HG03060 (cell line): Measurements from ENCODE around the gene FNDC5.

Experiments
- ATAC-seq: cut with Tn5 transposase; IDR thresholded peaks from one replicate; pipeline ENCODE4 v1.9.1; 2021; ENCODE audit warnings: low read depth, moderate number of reproducible peaks; ENCODE audit not compliant: unreplicated experiment

The FNDC5 gene

DNA sequence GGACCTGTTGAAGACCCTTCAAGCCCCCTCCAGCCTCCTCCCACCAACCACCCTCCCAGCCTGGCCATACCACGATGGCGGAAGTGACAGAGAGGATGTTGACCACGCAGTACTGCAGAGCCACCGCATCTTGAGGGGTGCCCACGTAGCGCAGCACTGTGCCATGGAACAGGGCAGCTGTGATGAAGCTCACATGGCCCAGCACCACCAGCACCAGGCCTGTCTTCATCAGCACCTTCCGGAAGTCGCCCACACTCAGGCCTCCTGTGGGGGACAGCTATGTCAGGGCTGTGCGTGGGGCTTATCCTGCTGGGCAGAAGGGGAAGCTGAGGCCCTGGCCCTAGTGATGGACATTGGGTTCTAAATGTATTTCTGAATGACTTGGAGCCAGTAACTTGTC is 27.3 kb upstream of the FNDC5 start:
- no peak for ATAC-seq

DNA sequence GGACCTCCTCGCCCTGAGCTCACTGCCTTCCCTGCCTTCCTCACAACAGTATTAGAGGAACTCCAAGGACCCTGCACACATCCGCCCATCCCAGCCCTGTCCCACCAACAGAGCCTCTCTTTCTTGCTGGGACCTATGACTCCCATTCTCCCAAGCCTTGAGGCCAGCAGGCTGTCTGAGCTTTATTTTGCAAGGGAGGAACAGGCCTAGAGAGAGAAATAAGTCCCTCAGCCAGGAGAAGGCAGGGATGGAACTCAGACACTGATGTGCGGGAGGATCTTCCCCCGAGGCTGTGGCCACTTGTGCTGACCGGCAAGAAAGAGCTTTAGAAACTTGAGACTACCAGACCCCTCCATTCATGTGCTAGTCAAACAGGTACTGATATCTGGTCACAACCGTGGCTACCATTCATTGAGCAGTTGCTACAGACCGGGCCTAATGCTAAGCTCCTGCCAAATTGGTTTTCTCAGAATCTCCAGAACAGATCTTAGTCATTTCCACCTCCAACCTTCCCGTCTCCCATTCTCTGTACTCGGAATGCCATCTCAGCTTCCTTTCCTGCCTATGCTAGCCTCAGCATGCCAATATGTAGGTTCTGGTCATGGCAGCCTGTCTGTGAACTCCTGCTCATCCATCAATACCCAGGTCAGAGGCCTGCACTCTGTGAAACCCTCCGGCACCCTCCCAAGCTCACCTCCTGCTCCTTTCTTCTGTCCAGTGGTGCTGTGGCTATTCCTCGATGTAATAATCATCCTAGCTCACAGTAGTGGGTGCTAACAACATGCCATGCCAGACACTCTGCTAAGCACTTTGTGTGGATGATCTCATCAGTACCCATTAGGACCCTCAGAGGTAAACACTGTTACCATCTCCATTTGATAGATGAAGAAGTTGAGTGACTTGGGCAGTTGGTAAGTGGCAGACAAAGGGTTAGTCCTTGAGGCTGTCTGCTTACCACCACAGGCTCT is 26.7 kb upstream of the FNDC5 start:
- no peak for ATAC-seq

GRCh38 chr1:32896451-32896850 is 25.7 kb upstream of the FNDC5 start:
- ATAC-seq: no peak

DNA sequence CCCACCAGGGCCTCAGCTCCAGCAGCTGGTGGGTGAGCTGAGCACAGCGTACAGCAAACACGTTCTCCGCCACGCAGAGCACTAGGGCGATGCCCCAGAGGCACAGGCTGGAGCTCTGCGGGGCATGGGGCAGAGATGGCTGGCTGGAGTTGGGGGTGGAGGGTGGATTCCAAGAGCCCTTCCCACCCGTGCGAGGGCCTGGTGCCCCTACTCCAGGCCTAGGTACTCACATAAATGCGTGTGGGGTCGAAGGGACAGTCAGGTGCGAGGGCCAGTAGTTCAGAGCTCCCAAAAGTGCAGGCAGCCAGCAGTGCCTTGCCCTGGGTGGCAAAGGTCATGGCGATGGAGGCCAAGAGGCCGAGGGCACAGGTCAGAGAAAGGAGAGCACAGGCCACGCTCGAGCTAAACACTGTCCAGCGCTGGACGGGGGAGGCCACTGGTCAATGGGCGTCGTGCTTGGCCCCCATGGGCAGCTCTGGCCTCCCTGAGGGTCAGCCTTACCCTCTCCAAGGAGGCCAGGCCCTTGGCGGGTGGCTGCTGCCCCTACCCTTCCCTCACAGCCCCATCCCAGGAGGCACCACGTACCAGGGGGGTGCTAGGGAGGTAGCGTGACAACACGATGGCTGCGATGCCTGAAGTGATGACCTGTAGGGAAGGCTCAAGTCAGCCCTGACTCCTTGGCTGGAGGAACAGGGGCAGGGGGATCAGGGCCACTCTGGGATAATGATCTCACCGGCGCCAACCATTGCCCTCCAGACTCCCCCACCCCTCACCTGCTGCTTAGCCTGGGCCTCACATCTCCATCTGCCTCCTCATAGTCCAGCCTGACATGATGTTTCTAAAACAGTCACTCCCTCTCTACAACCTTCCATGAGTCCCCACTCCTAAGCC is 24.9 kb upstream of the FNDC5 start:
- ATAC-seq: no peak

DNA sequence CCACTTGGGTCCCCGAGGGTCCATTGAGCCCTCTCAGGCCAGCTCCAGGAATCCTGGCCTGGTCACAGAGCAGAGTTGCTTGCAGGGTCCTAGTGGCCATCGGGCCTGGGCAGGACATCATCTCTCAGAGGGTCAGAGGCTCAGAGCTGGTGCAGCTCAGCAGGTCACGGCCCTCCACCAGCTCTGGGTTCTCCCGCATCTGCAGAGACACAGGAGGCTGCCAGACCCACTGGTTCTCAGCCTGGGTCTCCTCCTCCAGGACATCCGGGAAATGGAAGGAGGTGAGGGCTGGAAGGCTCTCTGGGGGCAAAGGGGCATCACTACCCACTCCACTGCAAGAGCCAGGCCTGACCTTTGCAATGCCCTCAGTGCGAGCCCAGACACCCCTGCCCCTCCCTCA is 24.0 kb upstream of the FNDC5 start:
- ATAC-seq: no peak

- ATAC-seq: no peak
Measured at GRCh38 chr1:32894019-32894600, 23.4 kb upstream of the FNDC5 start.

GRCh38 chr1:32893198-32894018 is 22.7 kb upstream of the FNDC5 start:
- ATAC-seq: no peak

GRCh38 chr1:32892368-32893197 is 21.9 kb upstream of the FNDC5 start:
- no peak for ATAC-seq

GRCh38 chr1:32891630-32892029 is 20.9 kb upstream of the FNDC5 start:
- ATAC-seq: no peak

DNA sequence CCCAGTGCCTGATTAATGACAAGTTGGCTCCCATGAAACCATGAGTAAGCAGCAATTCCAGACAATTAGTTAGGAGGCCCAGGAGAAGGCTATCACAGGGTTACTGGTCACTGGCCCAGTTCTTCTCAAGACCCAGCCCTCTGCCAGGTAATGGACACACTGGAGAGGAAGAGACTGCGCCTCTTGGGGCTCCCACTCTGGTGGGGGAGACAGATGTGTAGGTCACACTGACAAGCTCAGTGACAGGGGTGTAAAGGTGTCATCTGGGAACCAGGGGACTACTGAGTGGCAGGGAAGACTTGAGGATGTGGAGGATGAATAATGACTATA is 20.5 kb upstream of the FNDC5 start:
- ATAC-seq: no peak

- ATAC-seq: no peak
Measured at GRCh38 chr1:32890516-32891240, 20.0 kb upstream of the FNDC5 start.

GRCh38 chr1:32889731-32890278 is 19.1 kb upstream of the FNDC5 start:
- ATAC-seq: no peak

- ATAC-seq: no peak
Measured at GRCh38 chr1:32888677-32889420, 18.1 kb upstream of the FNDC5 start.

- no peak for ATAC-seq
Measured at GRCh38 chr1:32888134-32888533, 17.4 kb upstream of the FNDC5 start.

GRCh38 chr1:32887623-32888022 is 16.9 kb upstream of the FNDC5 start:
- no peak for ATAC-seq

- ATAC-seq: no peak
Measured at GRCh38 chr1:32886828-32887414, 16.2 kb upstream of the FNDC5 start.

DNA sequence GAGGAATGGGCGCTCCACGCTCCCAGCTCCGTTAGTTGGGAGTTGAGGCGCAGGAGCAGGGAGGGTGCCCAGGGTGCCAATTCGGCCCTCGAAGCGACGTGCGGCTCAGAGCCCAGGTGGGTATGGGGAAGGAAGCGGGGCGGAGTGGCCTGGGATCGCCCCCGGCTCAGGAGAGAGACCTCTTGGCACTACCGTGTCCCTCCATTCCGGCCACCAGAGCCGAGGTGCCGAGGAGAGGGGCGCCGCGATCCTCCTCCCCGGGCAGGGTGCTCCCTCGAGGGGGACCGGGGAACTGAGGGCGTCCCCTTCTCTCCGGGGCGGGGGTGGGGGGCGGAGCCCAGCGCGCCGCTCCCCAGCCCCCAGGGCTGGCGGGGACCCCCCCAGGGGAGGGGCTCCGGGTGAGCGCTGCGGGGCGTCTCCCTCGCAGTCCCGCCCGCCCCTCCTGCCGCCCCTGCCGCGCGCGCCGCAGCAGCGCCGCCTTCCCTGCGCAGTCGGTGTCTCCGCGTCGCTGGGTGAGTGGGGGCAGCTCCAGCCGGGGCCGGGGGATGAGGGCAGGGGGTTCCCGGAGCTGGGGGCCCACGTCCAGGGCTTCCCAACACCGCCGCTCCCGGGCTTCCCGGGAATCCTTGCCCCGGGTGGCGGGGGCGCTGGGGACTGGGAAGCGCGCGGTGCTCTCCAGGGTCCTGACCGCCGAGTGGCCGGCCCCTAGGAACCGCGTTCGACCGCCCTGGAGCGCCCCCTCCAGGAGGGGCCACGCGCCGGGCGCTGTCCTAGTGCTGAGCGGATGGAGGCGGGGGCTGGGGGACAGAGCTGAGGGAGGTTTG is 15.5 kb upstream of the FNDC5 start, which contains the start of gene HPCA:
TSS of gene HPCA (plus strand) at position 488 of the 824 bp plus-strand sequence. CDS start 2,408 bp downstream, outside the sequence.
- ATAC-seq: no peak
